H1 (cell line): Measurements from ENCODE around the gene TCEA2. TPM values are rescaled to one million over a fixed set of nuclear protein-coding genes. Genes with fewer than 3 reads are reported as not detected.

Experiments
- CTCF ChIA-PET: fragments of 300-600 bp; sonication (Branson Sonifier 250); formaldehyde crosslinking; loops from one replicate; lab custom pipeline; 2021; ENCODE audit not compliant: partially characterized antibody; lab: Charles Lee
- POLR2A ChIA-PET: fragments of 300-600 bp; sonication (Branson Sonifier 250); formaldehyde crosslinking; loops from one replicate; lab custom pipeline; 2021; ENCODE audit warnings: inconsistent platforms; ENCODE audit not compliant: partially characterized antibody; lab: Charles Lee
- DNase-seq, 2 experiments: peaks; one replicate each; pipeline versions ENCODE4 v3.0.0 to v3.0.0-alpha.2; 2010 to 2022; ENCODE audit warnings: low spot score in 2 of 2, low read depth in 1 of 2, mixed read lengths in 1 of 2
- FAIRE-seq: peaks from 2 replicates; lab custom pipeline; 2011; peaks lifted over from hg19 to GRCh38; lab: Jason Lieb, UNC
- H2AFZ ChIP-seq: 2 replicates; pipeline ENCODE4 v1.8.1; 2012; ENCODE audit warnings: low read length, inconsistent platforms
- H2AK5ac ChIP-seq: 2 replicates; pipeline ENCODE4 v1.6.1; 2013; ENCODE audit warnings: low read depth, low read length
- H2BK120ac ChIP-seq: replicated peaks from 2 replicates; pipeline ENCODE3; 2013; ENCODE audit warnings: low read depth, low read length, inconsistent platforms
- H2BK12ac ChIP-seq: 2 replicates; pipeline ENCODE4 v1.6.1; 2013; ENCODE audit warnings: low read depth, low read length
- H2BK15ac ChIP-seq: 2 replicates; pipeline ENCODE4 v1.6.1; 2013; ENCODE audit warnings: low read length
- H2BK20ac ChIP-seq: 2 replicates; pipeline ENCODE4 v1.6.1; 2013; ENCODE audit warnings: low read length
- H2BK5ac ChIP-seq: 2 replicates; pipeline ENCODE4 v1.6.1; 2013; ENCODE audit warnings: low read depth, low read length
- H3K14ac ChIP-seq: 2 replicates; pipeline ENCODE4 v1.6.1; 2013; ENCODE audit warnings: inconsistent platforms; ENCODE audit not compliant: insufficient read length
- H3K18ac ChIP-seq: 2 replicates; pipeline ENCODE4 v1.6.1; 2013; ENCODE audit warnings: low read length; ENCODE audit errors: extremely low read depth
- H3K23ac ChIP-seq: 2 replicates; pipeline ENCODE4 v1.6.1; 2013; ENCODE audit warnings: inconsistent platforms; ENCODE audit not compliant: insufficient read length
- H3K23me2 ChIP-seq: 2 replicates; pipeline ENCODE4 v1.6.1; 2013; ENCODE audit warnings: low read depth, low read length
- H3K27ac ChIP-seq: 2 replicates; pipeline ENCODE4 v1.6.1; 2011; ENCODE audit warnings: low read depth, low read length, inconsistent platforms
- H3K27me3 ChIP-seq, 4 experiments: replicated peaks in 1 of 4; 1 replicate in 1 of 4; 2 replicates in 3 of 4; pipeline versions ENCODE4 v1.6.1 to v1.8.1; 2011 to 2013; ENCODE audit warnings: low read length in 3 of 4, mild to moderate bottlenecking in 3 of 4, inconsistent platforms in 2 of 4, mixed read lengths in 2 of 4, moderate library complexity in 1 of 4; ENCODE audit not compliant: control insufficient read depth in 3 of 4, insufficient read depth in 3 of 4; ENCODE audit errors: extremely low read depth in 1 of 4
- H3K36me3 ChIP-seq, 4 experiments: 2 replicates each; pipeline versions ENCODE4 v1.6.1 to v1.8.1; 2011 to 2013; ENCODE audit warnings: mild to moderate bottlenecking in 4 of 4, low read length in 3 of 4, moderate library complexity in 2 of 4, control low read depth in 1 of 4, inconsistent platforms in 1 of 4; ENCODE audit not compliant: insufficient read depth in 4 of 4, control insufficient read depth in 2 of 4
- H3K4ac ChIP-seq: replicated peaks from 2 replicates; pipeline ENCODE3; 2013; ENCODE audit warnings: low read length, low read depth, mixed read lengths, inconsistent platforms; ENCODE audit not compliant: insufficient read length
- H3K4me1 ChIP-seq, 4 experiments: replicated peaks in 1 of 4; 1 replicate in 1 of 4; 2 replicates in 3 of 4; pipeline versions ENCODE4 v1.6.1 to v1.8.1; 2011 to 2013; ENCODE audit warnings: low read length in 3 of 4, inconsistent platforms in 2 of 4, mixed read lengths in 1 of 4; ENCODE audit not compliant: insufficient read depth in 4 of 4, control insufficient read depth in 3 of 4
- H3K4me2 ChIP-seq, 2 experiments: 2 replicates each; pipeline versions ENCODE4 v1.6.1 to v1.8.1; 2011 to 2013; ENCODE audit warnings: low read depth in 2 of 2, low read length in 2 of 2, control low read depth in 1 of 2, inconsistent platforms in 1 of 2, mild to moderate bottlenecking in 1 of 2; ENCODE audit not compliant: insufficient read depth in 1 of 2
- H3K4me3 ChIP-seq, 4 experiments: fragments of 200-600, 300-600 bp in 1 of 4; sonication (generic), shearing (Covaris generic), sonication (Bioruptor Twin) in 1 of 4; 2 replicates each; pipeline versions ENCODE4 v1.5.1 to v1.8.1; 2011 to 2016; ENCODE audit warnings: low read length in 4 of 4, low read depth in 3 of 4, control low read depth in 2 of 4, inconsistent platforms in 2 of 4, mild to moderate bottlenecking in 2 of 4, mixed read lengths in 1 of 4, moderate library complexity in 1 of 4; ENCODE audit not compliant: insufficient read depth in 2 of 4; ENCODE audit errors: extremely low read depth in 1 of 4
- H3K56ac ChIP-seq: replicated peaks from 2 replicates; pipeline ENCODE3; 2013; ENCODE audit warnings: low read depth, mild to moderate bottlenecking, mixed read lengths, low read length, inconsistent platforms; ENCODE audit not compliant: insufficient read length
- H3K79me1 ChIP-seq: 2 replicates; pipeline ENCODE4 v1.6.1; 2013; ENCODE audit warnings: low read depth, low read length, control low read depth
- H3K79me2 ChIP-seq, 2 experiments: 2 replicates each; pipeline versions ENCODE4 v1.6.1 to v1.8.1; 2012 to 2013; ENCODE audit warnings: low read length in 2 of 2, mild to moderate bottlenecking in 2 of 2, inconsistent platforms in 1 of 2; ENCODE audit not compliant: insufficient read depth in 2 of 2, control insufficient read depth in 1 of 2
- H3K9ac ChIP-seq, 4 experiments: replicated peaks in 1 of 4; 1 replicate in 1 of 4; 2 replicates in 3 of 4; pipeline versions ENCODE4 v1.6.1 to v1.8.1; 2011 to 2013; ENCODE audit warnings: low read depth in 3 of 4, low read length in 3 of 4, control low read depth in 2 of 4, mild to moderate bottlenecking in 2 of 4, moderate library complexity in 2 of 4, inconsistent platforms in 1 of 4; ENCODE audit errors: extremely low read depth in 1 of 4
- H3K9me3 ChIP-seq, 2 experiments: 2 replicates each; pipeline versions ENCODE4 v1.6.1 to v1.8.1; 2012 to 2013; ENCODE audit warnings: mild to moderate bottlenecking in 2 of 2, moderate library complexity in 2 of 2, control low read depth in 1 of 2, inconsistent platforms in 1 of 2, low read depth in 1 of 2, low read length in 1 of 2, mixed read lengths in 1 of 2; ENCODE audit not compliant: insufficient read depth in 2 of 2
- H4K20me1 ChIP-seq, 2 experiments: replicated peaks in 1 of 2; 2 replicates each; pipeline versions ENCODE3 to v1.8.1; 2011 to 2013; ENCODE audit warnings: inconsistent platforms in 2 of 2, low read length in 2 of 2, mild to moderate bottlenecking in 1 of 2; ENCODE audit not compliant: insufficient read depth in 2 of 2, control insufficient read depth in 1 of 2
- H4K5ac ChIP-seq: 2 replicates; pipeline ENCODE4 v1.6.1; 2013; ENCODE audit warnings: low read length, low read depth, mixed read lengths, inconsistent platforms; ENCODE audit not compliant: insufficient read length
- H4K8ac ChIP-seq: 2 replicates; pipeline ENCODE4 v1.8.0; 2013; ENCODE audit warnings: mild to moderate bottlenecking, moderate library complexity, low read length, inconsistent platforms; ENCODE audit not compliant: insufficient read depth; ENCODE audit errors: extremely low read depth
- H4K91ac ChIP-seq: replicated peaks from 2 replicates; pipeline ENCODE3; 2013; ENCODE audit warnings: low read length, mixed read lengths, inconsistent platforms; ENCODE audit not compliant: insufficient read length
- CBX5 ChIP-seq: fragments of 300-800, 300-1000 bp; sonication (generic); IDR thresholded peaks from 2 replicates; pipeline ENCODE4 v1.7.1; 2016; ENCODE audit warnings: antibody characterized with exemption, low read length, low read depth
- E2F6 ChIP-seq: IDR thresholded peaks from 2 replicates; pipeline ENCODE4 v1.6.1; 2012; ENCODE audit warnings: inconsistent platforms
- JUND ChIP-seq: IDR thresholded peaks from 2 replicates; pipeline ENCODE4 v1.6.1; 2011; ENCODE audit warnings: mild to moderate bottlenecking, improper control_type of control experiment, low read length
- KDM5A ChIP-seq: fragments of 200-600 bp; IDR thresholded peaks from 2 replicates; pipeline ENCODE4 v1.7.1; 2012; ENCODE audit warnings: mild to moderate bottlenecking, low read length, inconsistent platforms, mixed read lengths
- MAFK ChIP-seq: IDR thresholded peaks from 2 replicates; pipeline ENCODE4 v1.6.1; 2012; ENCODE audit warnings: low read depth, mild to moderate bottlenecking, improper control_type of control experiment, low read length
- NANOG ChIP-seq: IDR thresholded peaks from 2 replicates; pipeline ENCODE4 v1.6.1; 2011; ENCODE audit warnings: low read length, low read depth, mild to moderate bottlenecking, inconsistent platforms; ENCODE audit not compliant: insufficient read depth, poor library complexity, severe bottlenecking
- POLR2A ChIP-seq, 2 experiments: IDR thresholded peaks; 1 replicate in 1 of 2; 2 replicates in 1 of 2; pipeline ENCODE4 v1.6.1; 2011; ENCODE audit warnings: low read depth in 2 of 2, low read length in 2 of 2, mild to moderate bottlenecking in 2 of 2; ENCODE audit errors: control extremely low read depth in 1 of 2
- SIRT6 ChIP-seq: IDR thresholded peaks from one replicate; pipeline ENCODE4 v1.7.1; 2012; ENCODE audit warnings: low read length, inconsistent platforms
- SIX5 ChIP-seq: IDR thresholded peaks from 2 replicates; pipeline ENCODE4 v1.6.1; 2011; ENCODE audit warnings: mild to moderate bottlenecking, low read depth, low read length
- SUZ12 ChIP-seq: fragments of 200-600 bp; sonication (generic); IDR thresholded peaks from 2 replicates; pipeline ENCODE4 v1.6.1; 2012; ENCODE audit warnings: mild to moderate bottlenecking, inconsistent platforms, low read length, moderate library complexity, mixed read lengths
- USF2 ChIP-seq: IDR thresholded peaks from 2 replicates; pipeline ENCODE4 v1.6.1; 2011; ENCODE audit warnings: low read length, improper control_type of control experiment
- YY1 ChIP-seq: IDR thresholded peaks from 2 replicates; pipeline ENCODE4 v1.6.1; 2011; ENCODE audit warnings: low read depth, mild to moderate bottlenecking, low read length
- WGBS, 2 experiments: shearing (Covaris generic) in 1 of 2; methylation state at CpG; one replicate each; pipeline versions ENCODE4 v1.1.6 to v1.1.7; 2013 to 2015; ENCODE audit warnings: low lambda C conversion rate in 2 of 2, mixed read lengths in 2 of 2, inconsistent platforms in 1 of 2, low coverage in 1 of 2, missing lambda C conversion rate in 1 of 2; ENCODE audit not compliant: insufficient replicate concordance in 2 of 2, insufficient coverage in 1 of 2, insufficient read length in 1 of 2; ENCODE audit errors: extremely low coverage in 1 of 2, missing lambda C conversion rate in 1 of 2; 5-methylcytosine and 5-hydroxymethylcytosine counted together
- polyA plus RNA-seq, 7 experiments: library from polyadenylated mRNA; depleted of rRNA in 3 of 7; stranded (reverse) in 5 of 7; unstranded in 2 of 7; fragments of >200 nt in 5 of 7; fragments of 200-250 nt in 2 of 7; gene quantifications; 1 replicate in 5 of 7; 2 replicates in 1 of 7; 4 replicates in 1 of 7; pipeline versions ENCODE4 v1.2.1 to v1.2.3, GENCODE V29; 2011 to 2013; ENCODE audit warnings: missing spikeins in 2 of 7, mixed read lengths in 2 of 7
- total RNA-seq: library from RNA; stranded (reverse); fragmentation: NEBNext Ultra II Directional; extraction: Animal tissue kit (Norgen Biotek cat#: 25700); gene quantifications from 2 replicates; pipeline ENCODE4 v1.2.1, GENCODE V29; 2021

Gene TCEA2
- total and polyA plus RNA-seq, 2 of the 8 experiments (the other 6 are each of a cell fraction or from before 2014, with no cell fraction given): 41.4 to 42.3 TPM

- peak within 1 kb of the TSS; percentile 42 for H4K91ac ChIP-seq
- H3K9ac ChIP-seq: no peak within 1 kb of the TSS
- H3K4me1 ChIP-seq: peaks cover 0 to 19% (median 15%) of the 10 kb centered on the region in 4 experiments; a peak in 6 of 7 replicates
- no peak within 1 kb of the TSS for H3K14ac ChIP-seq
- peak within 1 kb of the TSS; percentile 4; the same call in 1 of the 2 replicates for H4K8ac ChIP-seq
- H4K20me1 ChIP-seq: peaks cover 0 to 3% of the 10 kb centered on the region in 2 experiments
- peak within 1 kb of the TSS in 1 of 2 experiments; percentile 14; a peak in 3 of 4 replicates for H3K4me2 ChIP-seq
- H2AFZ ChIP-seq: no peak within 1 kb of the TSS
- H2AK5ac ChIP-seq: peak within 1 kb of the TSS; percentile 39; the same call in 1 of the 2 replicates
- H2BK120ac ChIP-seq: no peak within 1 kb of the TSS
- CTCF ChIA-PET: interaction anchor here (1.1 to 7.3 kb wide), 7 partner anchors 18 to 84 kb away, joined by 3 to 73 read pairs (median 11); partner anchors contain the start of gene PRPF6
- no peak within 1 kb of the TSS for H2BK15ac ChIP-seq
- H3K79me2 ChIP-seq: no peaks in the 10 kb centered on the region
- H3K4ac ChIP-seq: no peak within 1 kb of the TSS
- no peak within 1 kb of the TSS; a peak in 1 of 8 replicates for H3K4me3 ChIP-seq
- peak within 1 kb of the TSS; percentile 61; the same call in 1 of the 2 replicates for H2BK20ac ChIP-seq
- peaks cover 3% of the 10 kb centered on the region; the same call in 1 of the 2 replicates for H3K23me2 ChIP-seq
- 85% methylated on average over 5 of the region's 10 CpGs; no CpG with 5 or more reads in 1 of the 2 experiments for WGBS, 2 experiments
- H2BK5ac ChIP-seq: peak within 1 kb of the TSS; percentile 84
- peaks cover 8 to 35% (median 27%) of the 10 kb centered on the region in 4 experiments for H3K27me3 ChIP-seq
- DNase-seq (no peak), FAIRE-seq (no peak)
- H2BK12ac ChIP-seq: peak within 1 kb of the TSS; percentile 60; the same call in 1 of the 2 replicates
- H4K5ac ChIP-seq: peak within 1 kb of the TSS; percentile 47
- H3K27ac ChIP-seq: 0 out of 2 replicates have a peak within 1 kb of the TSS, but pooled peaks have one; percentile 19
- POLR2A ChIA-PET: interaction anchor here (1.0 to 1.9 kb wide), 8 partner anchors 8 to 53 kb away, joined by 3 to 8 read pairs (median 4); partner anchors contain the start of gene TCEA2
- no peak within 1 kb of the TSS for H3K23ac ChIP-seq
- peak within 1 kb of the TSS; percentile 83 for H3K18ac ChIP-seq
- peaks cover 4 to 14% (median 7%) of the 10 kb centered on the region in 4 experiments; a peak in 5 of 8 replicates for H3K36me3 ChIP-seq
- no peaks in the 10 kb centered on the region for H3K9me3 ChIP-seq
- H3K56ac ChIP-seq: no peak within 1 kb of the TSS
- H3K79me1 ChIP-seq: no peaks in the 10 kb centered on the region; the same call in 1 of the 2 replicates
- TF ChIP-seq POLR2A (IDR thresholded peaks at IDR 0.05; ENCODE audit: control extremely low read depth in 1 of 2, low read depth in 2 of 2, low read length in 2 of 2): no peak
- TF ChIP-seq KDM5A: no peak
- TF ChIP-seq JUND: no peak
- TF ChIP-seq MAFK: no peak
- TF ChIP-seq E2F6: no peak
- no peak for TF ChIP-seq USF2
- TF ChIP-seq SIRT6: no peak
- no peak for TF ChIP-seq CBX5
- TF ChIP-seq NANOG: no peak
- no peak for TF ChIP-seq YY1
- no peak for TF ChIP-seq SIX5
- TF ChIP-seq SUZ12: no peak; the same call in 1 of the 2 replicates
These were observed 27.1 kb upstream of the TCEA2 start, which contains the start of gene C20orf204 for GRCh38 chr20:64035933-64036345. Gene C20orf204 (plus strand): TSS chr20:64036182. CDS start chr20:64036324, 142 bp downstream.
